Type B pancreatic cell (in vitro differentiated cells): Measurements from ENCODE around the gene IL23A. TPM values are rescaled to one million over a fixed set of nuclear protein-coding genes. Genes with fewer than 3 reads are reported as not detected.

Experiments used
- DNase-seq: peaks from one replicate; pipeline ENCODE4 v3.0.0; 2021; ENCODE audit warnings: mixed read lengths; ENCODE audit not compliant: unreplicated experiment; ENCODE audit errors: extremely low spot score
- H3K27ac Mint-ChIP-seq: 2 replicates; pipeline ENCODE4 v1.8.0; 2021; ENCODE audit warnings: mild to moderate bottlenecking, mixed read lengths
- H3K27me3 Mint-ChIP-seq: 2 replicates; pipeline ENCODE4 v1.8.0; 2021; ENCODE audit warnings: mixed read lengths
- H3K36me3 Mint-ChIP-seq: 2 replicates; pipeline ENCODE4 v1.8.0; 2021; ENCODE audit warnings: mixed read lengths
- H3K4me1 Mint-ChIP-seq: one replicate; pipeline ENCODE4 v1.8.0; 2021; ENCODE audit warnings: mixed read lengths; ENCODE audit not compliant: unreplicated experiment
- H3K4me3 Mint-ChIP-seq: 2 replicates; pipeline ENCODE4 v1.8.0; 2021; ENCODE audit warnings: mild to moderate bottlenecking, mixed read lengths
- H3K9me3 Mint-ChIP-seq: 2 replicates; pipeline ENCODE4 v1.8.0; 2021; ENCODE audit warnings: mixed read lengths
- CTCF ChIP-seq: fragments of 200-600 bp; sonication (generic); conservative IDR thresholded peaks from 2 replicates; pipeline ENCODE4 v1.5.0; 2021; ENCODE audit warnings: antibody characterized with exemption, mild to moderate bottlenecking
- total RNA-seq: library from RNA; stranded (reverse); gene quantifications from 2 replicates; pipeline ENCODE4 v1.2.1, GENCODE V29; 2021; ENCODE audit warnings: low replicate concordance

Gene IL23A
- total RNA-seq, 1 donor from 2014 or later = 0.48 TPM

GRCh38 chr12:56387152-56387736, 48.6 kb downstream of the IL23A start:
- H3K36me3 Mint-ChIP-seq = no peaks in the 10 kb centered on the region
- H3K4me3 Mint-ChIP-seq = no peak overlapping the region
- H3K9me3 Mint-ChIP-seq = no peaks in the 10 kb centered on the region
- peaks cover 21% of the 10 kb centered on the region for H3K4me1 Mint-ChIP-seq
- TF ChIP-seq CTCF = no peak
- no peaks in the 10 kb centered on the region for H3K27me3 Mint-ChIP-seq
- no peak for DNase-seq
- H3K27ac Mint-ChIP-seq = peak overlapping the region; percentile 48

GRCh38 chr12:56389412-56389811, 50.7 kb downstream of the IL23A start:
- Mint-ChIP-seq H3K36me3 (no peaks in the 10 kb centered on the region), H3K4me3 (no peak overlapping the region), H3K27me3 (no peaks in the 10 kb centered on the region), H3K27ac (no peak overlapping the region), H3K4me1 (peaks cover 21% of the 10 kb centered on the region), H3K9me3 (no peaks in the 10 kb centered on the region)
- no peak for DNase-seq
- no peak for TF ChIP-seq CTCF

Other genes with a start within 250 kb of the IL23A start
- gene PA2G4, start 234.3 kb upstream of the IL23A start, total RNA-seq = 115 and 141 TPM in 2 replicates
- 4,566 and 4,714 TPM in 2 replicates for gene RPL41, start 222.3 kb upstream of the IL23A start, total RNA-seq
- 11.6 and 12.1 TPM in 2 replicates for gene ZC3H10, start 220.6 kb upstream of the IL23A start, total RNA-seq
- 81.4 and 96.3 TPM in 2 replicates for gene ESYT1, start 210.6 kb upstream of the IL23A start, total RNA-seq
- gene MYL6B, start 186.3 kb upstream of the IL23A start, total RNA-seq = 66.2 and 161 TPM in 2 replicates
- gene MYL6, start 180.5 kb upstream of the IL23A start, total RNA-seq = 1,223 and 1,943 TPM in 2 replicates
- 92.8 and 147 TPM in 2 replicates for gene SMARCC2, start 149.4 kb upstream of the IL23A start, total RNA-seq
- 33.7 and 37.7 TPM in 2 replicates for gene RNF41, start 117.0 kb upstream of the IL23A start, total RNA-seq
- gene NABP2, start 114.5 kb upstream of the IL23A start, total RNA-seq = 37.5 and 40.0 TPM in 2 replicates
- 23.0 and 37.7 TPM in 2 replicates for gene SLC39A5, start 108.8 kb upstream of the IL23A start, total RNA-seq
- 52.9 and 56.1 TPM in 2 replicates for gene ANKRD52, start 80.5 kb upstream of the IL23A start, total RNA-seq
- 21.3 and 26.4 TPM in 2 replicates for gene COQ10A, start 71.9 kb upstream of the IL23A start, total RNA-seq
- gene CS, start 38.6 kb upstream of the IL23A start, total RNA-seq = 278 and 290 TPM in 2 replicates
- gene CNPY2, start 22.9 kb upstream of the IL23A start, total RNA-seq = 194 and 217 TPM in 2 replicates
- gene PAN2, start 4.9 kb upstream of the IL23A start, total RNA-seq = 58.3 and 77.5 TPM in 2 replicates
- gene STAT2, start 21.2 kb downstream of the IL23A start, total RNA-seq = 132 and 139 TPM in 2 replicates
- not detected in 2 replicates for gene APOF, start 24.0 kb downstream of the IL23A start, total RNA-seq
- 23.0 and 57.4 TPM in 2 replicates for gene TIMELESS, start 110.5 kb downstream of the IL23A start, total RNA-seq
- not detected in 2 replicates for gene MIP, start 115.8 kb downstream of the IL23A start, total RNA-seq
- gene SPRYD4, start 129.7 kb downstream of the IL23A start, total RNA-seq = 3.7 and 4.8 TPM in 2 replicates
- 6.7 and 7.0 TPM in 2 replicates for gene GLS2, start 149.3 kb downstream of the IL23A start, total RNA-seq
- gene RBMS2, start 182.9 kb downstream of the IL23A start, total RNA-seq = 42.7 and 45.9 TPM in 2 replicates